DMS153 treated with DMSO at 0.1 percent for 48 hours (cell line): Measurements from ENCODE around the gene NECAP2.
"Not testable (repeated sequence)": the region's sequence is repeated elsewhere in the genome, so short reads cannot be mapped to it uniquely, and the experiment has no call there.

ENCODE experiments used
- DNase-seq: peaks from one replicate; lab custom pipeline; 2025; ENCODE audit not compliant: unreplicated experiment; lab: John Stamatoyannopoulos, UW

NECAP2 gene

DNA sequence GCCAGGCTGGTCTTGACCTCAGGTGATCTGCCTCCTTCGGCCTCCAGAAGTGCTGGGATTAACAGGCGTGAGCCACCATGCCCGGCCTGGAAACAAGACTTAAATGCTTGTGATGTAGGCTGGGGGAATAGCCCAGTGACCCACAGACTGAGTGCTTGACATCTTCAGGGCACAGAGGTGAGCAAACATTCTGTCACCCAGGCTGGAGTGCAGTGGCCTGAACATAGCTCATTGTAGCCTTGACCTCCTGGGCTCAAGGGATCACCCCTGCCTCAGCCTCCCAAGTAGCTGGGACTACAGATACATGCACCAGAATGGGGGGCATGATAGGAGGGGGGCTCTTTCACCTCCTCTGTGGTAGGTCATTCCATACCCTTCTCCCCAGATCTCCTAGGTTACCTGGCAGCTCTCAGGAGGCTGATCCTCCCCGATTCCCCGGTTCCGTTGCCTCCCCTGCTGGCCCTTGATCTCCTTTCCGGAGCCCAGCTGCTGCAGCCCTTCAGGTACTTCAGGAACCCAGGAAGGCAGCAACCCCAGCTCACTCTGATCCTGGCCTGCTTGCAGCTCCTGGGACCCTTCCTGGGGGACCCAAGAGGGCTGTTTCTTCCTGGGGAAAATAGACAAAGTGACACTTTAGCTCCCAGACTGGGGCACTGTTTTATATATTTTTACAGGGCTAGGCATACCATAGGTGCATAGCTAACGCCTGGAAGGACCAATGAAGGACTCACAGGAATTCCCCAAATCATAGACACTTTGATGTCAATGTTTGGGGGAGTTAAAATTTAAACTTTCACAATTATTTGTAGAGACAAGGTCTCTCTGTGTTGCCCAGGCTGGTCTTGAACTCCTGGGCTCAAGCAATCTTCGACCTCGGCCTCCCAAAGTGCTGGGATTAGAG lies 15.1 kb upstream of the NECAP2 start:
- DNase-seq: no peak

DNA sequence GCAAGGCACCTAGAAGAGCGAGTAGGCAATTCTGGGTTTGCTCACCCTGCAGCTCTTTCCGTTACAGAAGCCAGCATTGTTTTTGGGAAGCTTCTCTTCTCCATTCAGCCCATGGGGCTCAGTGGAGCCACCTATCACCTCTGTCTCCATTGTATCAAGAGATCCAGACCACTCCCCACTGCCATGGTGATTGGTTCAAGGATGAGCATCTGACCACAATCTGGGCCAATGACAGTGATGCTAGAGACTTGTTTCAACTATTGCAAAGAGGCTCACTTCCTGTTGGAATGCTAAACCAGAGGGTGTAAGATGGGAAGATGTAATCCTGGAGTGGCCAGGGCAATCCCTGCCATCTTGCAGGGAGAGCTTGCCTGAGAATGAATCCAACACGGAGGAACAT lies 9.9 kb upstream of the NECAP2 start:
- DNase-seq: no peak

DNA sequence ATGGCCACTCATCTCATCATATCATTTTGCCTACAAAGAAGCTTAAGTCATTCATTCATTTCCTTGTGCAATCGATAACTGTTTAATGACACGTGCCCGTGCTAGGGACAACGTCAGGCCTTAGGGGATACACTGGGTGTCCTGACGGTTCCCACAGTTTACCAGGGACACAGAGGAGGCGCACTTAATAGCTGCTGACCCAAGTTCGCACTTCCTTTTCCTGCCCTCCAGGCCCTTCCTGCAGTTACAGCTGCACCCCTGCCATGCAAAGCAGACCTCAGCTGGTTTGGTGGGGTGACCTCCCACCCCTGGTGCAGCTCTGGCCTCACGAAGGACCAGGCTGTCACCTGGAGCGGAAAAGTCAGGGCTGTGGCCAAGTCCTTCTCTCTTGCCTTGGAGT lies 7.5 kb upstream of the NECAP2 start:
- no peak for DNase-seq

DNA sequence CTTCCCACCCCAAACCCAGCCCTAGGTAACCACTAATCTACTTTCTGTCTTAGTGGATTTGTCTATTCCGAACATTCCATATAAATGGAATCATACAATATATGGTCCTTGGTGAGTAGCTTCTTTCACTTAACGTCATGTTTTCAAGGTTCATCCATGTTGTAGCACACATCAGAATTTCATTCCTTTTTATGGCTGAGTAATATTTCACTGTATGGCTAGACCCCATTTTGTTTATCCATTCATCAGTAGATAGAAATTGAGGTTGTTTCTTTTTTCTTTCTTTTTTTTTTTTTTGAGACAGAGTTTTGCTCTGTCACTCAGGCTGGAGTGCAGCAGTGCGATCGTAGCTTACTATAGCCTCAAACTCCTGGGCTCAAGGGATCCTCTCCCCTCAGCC lies 6.5 kb upstream of the NECAP2 start:
- no peak for DNase-seq

DNA sequence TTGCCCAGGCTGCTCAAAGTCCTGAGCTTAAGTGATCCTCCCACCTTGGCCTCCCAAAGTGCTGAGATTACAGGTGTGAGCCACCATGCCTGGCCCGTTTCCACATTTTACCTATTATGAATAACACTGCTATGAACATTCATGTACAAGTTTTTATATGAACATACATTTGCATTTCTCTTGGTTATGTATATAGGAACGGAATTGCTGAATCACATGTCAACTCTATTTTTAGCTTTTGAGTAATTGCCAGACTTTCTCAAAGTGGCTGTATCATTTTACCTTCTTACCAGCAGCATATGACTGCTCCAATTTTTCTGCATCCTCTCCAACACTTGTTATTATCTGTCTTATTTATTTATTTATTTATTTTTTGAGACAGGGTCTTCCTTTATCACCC lies 6.0 kb upstream of the NECAP2 start:
- DNase-seq: no peak

DNA sequence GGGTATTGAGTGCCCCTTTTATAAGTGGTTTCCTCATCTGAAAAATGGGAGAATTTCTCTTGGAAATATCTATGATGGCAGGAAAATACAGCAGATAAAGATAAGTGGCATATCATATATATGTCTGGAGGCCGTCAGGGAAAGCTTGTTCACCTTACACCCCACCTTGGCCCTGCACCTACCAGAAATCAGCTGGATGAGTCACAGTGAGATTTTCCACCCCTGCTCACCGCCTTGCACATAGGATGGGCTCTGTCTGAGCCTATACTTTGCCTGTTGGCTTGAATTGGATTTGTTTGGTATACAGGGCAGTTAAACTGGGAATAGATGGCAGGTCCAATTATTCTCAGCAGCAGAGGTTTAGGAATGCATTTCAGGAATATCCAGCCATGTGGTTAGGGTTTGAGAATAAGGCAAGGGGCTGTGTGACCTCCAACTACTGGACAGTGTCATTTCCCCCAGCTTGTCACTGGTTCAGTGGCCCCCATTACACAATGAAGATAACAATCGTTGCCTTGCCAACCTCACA lies 3.5 kb upstream of the NECAP2 start, which contains the start of gene SPATA21:
TSS of gene SPATA21 (minus strand) at position 479 of the 529 bp plus-strand sequence. CDS start 6,053 bp downstream, outside the sequence.
- DNase-seq: no peak

DNA sequence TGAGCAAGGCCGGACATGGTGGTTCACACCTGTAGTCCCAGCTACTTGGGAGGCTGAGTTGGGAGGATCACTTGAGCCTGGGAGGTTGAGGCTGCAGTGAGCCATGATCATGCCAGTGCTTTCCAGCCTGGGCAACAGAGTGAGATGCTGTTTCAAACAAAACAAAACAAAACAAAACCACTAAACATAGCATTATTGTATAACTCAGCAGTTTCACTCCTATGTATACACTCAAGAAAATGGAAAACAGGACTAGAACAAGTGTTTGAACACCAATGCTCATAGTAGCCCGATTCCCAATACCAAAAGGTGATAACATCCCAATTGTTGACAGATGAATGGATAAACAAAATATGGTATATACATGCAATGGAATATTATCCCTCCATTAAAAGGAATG lies 2.0 kb upstream of the NECAP2 start:
- no peak for DNase-seq

DNA sequence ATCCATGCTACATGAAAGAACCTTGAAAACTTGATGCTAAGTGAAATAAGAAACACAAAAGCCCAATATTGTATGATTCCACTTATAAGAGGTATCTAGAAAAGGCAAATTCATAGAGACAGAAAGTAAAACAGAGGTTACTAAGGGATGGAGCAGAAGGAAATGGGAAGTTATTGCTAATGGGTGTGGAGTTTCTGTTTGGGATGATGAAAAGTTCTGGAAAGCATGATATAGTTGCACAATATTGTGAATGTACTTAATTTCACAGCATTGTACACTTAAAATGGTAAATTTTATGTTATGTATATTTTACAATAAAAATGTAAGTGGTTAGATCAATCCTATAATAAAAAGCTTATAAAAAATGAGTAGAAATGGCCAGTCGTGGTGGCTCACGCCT lies 1.6 kb upstream of the NECAP2 start:
- DNase-seq: no peak

DNA sequence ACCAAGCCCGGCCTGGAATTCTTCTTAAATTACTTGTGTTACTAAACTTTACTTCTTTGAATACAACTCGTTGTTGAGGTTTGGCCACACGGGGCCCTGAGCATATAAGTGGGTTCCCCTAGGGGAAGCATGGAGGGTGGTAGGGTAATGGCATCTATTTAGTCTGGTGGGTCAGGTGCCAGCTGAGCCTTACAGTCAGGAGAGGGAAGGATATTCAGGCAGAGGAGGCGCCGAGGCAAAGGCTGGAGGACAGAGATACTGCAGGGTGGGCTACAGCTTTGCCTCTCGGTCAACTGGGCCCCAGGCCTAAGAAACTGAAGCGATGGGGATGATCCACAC lies 424 bp upstream of the NECAP2 start:
- DNase-seq: no peak

DNA sequence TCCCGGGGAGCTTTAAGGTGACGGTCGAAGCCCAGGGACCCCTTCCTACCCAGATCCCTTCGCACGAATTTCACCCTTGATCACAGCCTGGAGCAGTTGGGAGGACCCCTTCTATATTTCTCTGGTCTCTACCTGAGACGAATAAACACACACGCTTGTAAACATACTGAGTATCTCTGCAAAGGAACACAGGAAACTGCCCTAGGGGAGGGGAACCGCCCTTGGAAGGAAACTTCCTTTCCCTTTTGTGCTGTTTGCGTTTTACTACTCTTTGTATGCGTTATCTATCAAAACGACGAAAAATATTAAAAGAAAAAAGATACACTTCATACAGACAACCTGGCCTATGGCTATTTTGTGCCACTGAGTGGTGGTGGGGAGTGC lies 750 bp downstream of the NECAP2 start:
- no peak for DNase-seq

DNA sequence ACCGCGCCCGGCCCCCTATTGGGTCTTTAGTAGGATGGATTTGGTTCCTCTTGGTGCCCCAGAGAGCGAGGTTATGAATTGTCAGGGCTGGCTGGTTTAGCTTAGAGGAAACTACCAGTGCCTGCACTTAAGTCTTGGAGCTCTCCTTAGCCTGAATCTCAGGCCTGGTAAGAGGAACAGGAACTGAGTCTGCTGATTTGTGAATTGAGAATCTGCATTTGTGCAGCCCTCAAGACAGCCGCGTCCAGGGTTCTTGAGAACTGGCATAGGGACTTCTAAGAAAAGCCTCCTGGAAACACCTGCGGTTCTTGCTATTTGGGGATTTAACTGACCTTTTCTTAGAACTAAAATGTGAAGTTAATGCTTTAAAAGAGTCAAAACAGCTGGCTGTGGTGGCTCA lies 1.7 kb downstream of the NECAP2 start:
- no peak for DNase-seq

DNA sequence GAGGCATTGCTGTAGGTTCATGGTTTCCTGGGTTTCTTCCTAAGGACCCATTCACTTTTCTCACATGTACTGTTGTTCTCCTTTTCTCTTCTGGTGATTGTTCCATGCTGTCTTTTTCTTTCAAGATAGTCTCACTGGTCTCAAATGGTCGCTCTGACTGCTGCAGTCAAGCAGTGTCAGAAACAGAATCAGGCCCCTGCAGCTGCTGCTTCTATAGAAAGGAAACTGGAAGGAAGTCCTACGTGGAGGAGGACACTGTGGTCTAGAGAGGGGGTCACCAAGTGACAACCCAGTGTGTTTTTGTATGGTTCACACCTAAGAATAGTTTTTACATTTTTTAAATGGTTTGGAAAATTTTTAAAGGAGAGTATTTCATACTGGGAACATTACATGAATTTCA lies 2.4 kb downstream of the NECAP2 start:
- DNase-seq: no peak

DNA sequence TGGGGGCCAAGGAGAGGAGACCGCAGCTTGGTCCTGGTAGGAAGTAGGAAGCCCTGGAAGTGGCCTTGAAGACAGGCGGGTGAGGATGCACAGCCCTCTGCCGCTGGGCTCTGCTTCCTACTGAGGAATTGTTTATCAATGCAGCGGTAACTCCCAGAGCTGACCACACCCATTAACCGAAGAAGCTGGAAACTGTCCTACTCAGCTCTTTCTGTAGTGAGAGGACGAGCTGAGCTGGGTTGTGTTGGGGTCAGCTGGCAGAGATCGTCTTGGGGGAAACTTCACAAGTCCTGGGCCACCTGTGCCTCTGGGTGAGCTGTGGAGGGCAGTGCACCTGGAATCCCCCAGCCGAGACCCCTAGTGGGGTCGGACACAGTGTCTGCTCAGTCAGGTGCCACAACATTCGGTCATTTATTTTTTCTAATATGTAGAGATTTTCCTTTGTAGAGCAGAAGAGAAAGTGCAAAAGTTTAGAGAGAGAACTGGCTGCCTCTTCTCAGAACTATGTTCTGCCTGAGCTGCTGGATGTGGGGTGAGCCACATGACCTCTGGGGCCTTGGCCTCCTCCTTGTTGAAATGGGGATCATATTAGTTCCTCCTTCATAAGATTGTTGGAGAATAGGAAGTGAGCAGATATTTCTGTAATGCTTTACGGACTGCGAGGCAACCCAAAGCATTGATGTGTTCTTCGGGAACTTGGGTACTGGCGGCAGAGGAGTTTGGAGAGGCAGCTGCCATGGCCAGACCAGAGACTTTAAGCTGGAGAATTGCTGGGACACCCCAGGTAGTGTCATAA lies 3.6 kb downstream of the NECAP2 start:
- DNase-seq: no peak

DNA sequence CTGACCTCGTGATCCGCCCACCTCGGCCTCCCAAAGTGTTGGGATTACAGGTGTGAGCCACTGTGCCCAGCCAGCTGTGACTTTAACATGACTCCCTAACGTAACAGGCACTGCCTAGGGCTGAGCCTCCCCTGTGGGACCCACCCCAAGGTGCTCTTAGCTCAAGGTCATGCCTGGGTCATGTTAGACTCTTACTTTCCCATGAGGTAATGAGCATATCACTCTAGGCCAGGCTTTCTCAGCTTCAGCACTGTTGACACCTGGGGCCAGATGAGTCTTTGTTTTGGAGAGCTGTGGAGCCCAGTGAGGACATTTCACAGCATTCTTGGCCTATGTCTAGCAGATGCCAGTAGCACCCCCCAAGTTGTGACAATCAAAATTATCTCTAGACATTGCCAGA lies 4.5 kb downstream of the NECAP2 start:
- DNase-seq: no peak

DNA sequence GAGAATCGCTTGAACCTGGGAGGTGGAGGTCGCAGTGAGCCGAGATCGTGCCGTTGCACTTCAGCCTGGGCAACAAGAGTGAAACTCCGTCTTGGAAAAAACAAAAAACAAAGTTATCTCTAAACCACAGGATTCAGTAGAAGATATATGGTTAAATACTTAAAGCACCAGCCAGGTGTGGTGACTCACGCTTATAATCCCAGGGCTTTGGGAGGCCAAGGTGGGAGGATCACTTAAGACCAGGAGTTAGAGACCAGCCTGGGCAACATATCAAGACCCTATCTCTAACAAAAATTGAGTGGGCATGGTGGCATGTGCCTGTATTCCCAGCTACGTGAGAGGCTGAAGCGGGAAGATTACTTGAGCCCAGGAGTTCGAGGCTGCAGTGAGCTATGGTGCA lies 5.6 kb downstream of the NECAP2 start:
- no peak for DNase-seq

DNA sequence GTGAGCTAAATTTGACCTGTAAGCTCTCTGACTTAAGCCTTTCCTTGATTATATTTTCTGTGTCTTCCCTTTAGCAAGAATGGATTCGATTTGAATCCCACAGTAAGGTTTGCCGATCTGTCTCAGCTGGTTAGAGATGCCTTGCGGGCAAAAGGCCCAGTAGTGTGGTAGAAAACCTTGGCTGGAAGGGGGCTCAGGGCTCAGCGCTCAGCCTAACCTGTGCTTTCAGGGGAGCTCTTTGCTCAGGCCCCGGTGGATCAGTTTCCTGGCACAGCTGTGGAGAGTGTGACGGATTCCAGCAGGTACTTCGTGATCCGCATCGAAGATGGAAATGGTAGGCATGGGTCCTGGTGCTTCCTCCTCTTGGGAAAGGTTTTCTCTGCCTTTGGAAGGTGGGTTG lies 7.1 kb downstream of the NECAP2 start:
- no peak for DNase-seq

DNA sequence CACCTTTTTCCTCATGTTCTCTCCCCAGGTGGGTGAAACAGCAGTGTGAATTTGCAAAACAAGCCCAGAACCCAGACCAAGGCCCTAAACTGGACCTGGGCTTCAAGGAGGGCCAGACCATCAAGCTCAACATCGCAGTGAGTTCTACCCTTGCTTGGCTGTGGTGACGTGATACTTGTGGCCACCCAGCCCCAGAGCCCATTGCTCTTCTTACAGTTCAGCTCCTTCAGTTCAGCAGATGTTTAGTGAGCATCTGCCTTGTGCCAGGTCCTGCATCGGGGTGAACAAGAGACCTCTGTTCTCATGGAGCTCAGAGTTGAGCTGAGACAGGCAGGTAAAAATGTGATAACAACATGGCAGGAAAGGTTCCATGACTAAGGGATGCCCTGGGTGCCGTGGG lies 8.5 kb downstream of the NECAP2 start:
- no peak for DNase-seq

DNA sequence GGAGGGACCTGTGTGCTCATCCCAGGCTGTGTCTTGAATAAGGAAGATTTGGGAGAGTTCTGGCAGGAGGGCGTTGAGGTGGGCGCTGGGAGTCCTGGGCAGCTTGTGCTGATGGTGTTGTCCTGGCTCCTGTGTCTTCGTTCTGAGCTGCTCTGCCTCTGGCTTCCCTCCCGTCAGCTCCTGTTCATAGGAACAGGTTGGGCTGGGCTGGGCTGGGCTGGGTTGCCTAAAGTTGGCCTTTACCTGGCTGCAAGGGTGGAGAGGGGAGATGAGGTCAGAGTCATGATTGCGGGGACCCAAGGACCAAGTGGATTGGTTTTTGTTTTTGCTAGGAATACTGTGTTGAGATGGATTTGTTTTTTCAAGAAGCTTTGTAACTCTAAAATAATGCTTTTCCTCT lies 9.1 kb downstream of the NECAP2 start:
- no peak for DNase-seq

DNA sequence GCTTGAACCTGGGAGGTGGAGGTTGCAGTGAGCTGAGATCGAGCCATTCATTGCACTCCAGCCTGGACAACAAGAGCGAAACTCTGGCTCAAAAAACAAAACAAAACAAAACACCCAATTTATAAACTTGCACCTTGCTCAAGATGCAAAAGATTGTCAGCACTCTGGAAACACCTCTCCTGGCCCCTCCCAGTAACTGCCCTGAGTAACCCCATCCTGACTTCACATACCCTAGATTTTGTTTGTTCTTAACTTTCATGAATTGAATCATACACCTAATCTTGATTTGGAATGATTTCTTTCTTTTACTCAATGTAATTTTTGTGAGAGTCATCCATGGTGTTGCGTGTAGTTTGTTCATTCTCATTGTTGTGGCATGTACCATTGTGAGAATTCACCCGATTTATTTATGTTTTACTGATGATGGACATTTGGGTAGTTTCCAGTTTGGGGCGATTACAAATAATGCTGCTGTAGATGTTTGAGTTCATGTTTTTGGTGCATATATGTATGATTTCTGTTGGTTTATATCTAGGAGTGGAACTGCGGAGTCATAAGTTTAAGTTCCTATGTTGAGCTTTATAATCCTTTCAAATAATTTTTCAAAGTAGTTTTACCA lies 10.4 kb downstream of the NECAP2 start:
- DNase-seq: no peak

DNA sequence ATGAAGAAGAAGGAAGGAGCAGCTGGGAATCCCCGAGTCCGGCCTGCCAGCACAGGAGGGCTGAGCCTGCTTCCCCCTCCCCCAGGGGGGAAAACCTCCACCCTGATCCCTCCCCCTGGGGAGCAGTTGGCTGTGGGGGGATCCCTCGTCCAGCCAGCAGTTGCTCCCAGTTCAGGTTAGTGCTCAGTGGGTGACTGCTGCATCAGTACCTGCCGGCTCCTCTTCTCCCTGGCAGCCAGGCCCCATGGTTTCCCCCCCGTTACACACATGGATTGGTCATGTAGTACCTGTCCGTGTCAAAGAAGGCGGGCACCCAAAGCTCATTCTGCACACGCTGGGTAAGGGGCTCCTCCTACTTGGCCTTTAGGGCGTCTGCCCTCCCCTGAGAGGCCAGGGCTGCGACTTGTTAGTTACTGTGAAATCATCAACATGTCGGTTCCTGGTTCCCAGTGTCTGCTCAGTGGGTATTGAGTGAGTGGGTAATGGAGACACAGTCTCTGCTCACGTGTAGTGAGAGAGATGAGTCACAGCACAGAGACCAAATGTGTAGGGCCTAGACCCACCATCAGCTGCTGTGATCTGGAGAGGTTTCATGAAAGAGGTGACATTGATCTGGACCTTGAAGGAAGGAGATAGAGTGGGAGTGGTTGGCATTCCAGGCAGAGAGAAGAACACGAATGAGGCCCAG lies 11.5 kb downstream of the NECAP2 start:
- DNase-seq: no peak

DNA sequence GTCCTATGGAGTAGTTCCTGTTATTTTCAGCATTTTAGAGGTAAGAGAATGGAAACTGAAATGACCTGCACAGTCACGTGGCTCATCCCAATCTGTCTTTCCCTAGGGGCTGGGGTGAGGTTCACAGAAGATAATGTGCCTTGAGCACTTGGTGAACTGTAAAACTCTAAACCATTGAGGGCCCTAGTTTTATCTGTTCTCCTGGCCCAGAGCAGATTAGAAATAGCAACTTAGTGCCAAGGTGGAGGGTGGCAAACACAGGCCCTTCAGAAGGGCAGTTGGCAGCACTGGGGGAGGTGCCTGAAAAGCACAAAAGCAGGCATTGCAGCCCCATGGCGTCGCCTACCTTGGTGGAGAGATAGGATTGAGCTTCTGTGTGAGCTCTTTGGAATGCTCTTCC lies 14.4 kb downstream of the NECAP2 start:
- DNase-seq: not testable (repeated sequence)
